ENCODE data around the gene C8A. TPM values are rescaled to one million over a fixed set of nuclear protein-coding genes. Genes with fewer than 3 reads are reported as not detected.

Gene C8A
- total and polyA plus RNA-seq, 10 of the 15 experiments (the other 5 are each of a cell fraction or from before 2014, with no cell fraction given), result not detected

DNA sequence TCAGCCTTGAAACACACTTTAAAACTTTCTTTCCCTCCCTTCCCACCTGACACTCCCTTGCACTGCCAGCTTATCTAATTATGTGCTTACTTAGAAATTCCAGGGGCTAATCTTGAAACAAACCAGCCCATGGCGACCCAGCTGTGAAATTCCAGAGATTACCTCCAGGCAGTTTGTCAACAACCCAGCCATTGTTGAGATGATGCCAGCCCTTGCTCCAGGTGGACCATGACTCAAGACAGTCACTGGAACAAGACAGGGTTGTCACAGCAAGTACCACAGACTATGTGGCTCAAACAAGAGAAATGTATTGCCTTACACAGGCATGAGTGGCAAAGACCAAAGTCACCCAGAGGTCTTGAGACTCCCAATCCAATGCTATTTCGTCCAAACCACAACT is 43.3 kb upstream of the C8A start (continued):
- TF ChIP-seq, protein P1, sequence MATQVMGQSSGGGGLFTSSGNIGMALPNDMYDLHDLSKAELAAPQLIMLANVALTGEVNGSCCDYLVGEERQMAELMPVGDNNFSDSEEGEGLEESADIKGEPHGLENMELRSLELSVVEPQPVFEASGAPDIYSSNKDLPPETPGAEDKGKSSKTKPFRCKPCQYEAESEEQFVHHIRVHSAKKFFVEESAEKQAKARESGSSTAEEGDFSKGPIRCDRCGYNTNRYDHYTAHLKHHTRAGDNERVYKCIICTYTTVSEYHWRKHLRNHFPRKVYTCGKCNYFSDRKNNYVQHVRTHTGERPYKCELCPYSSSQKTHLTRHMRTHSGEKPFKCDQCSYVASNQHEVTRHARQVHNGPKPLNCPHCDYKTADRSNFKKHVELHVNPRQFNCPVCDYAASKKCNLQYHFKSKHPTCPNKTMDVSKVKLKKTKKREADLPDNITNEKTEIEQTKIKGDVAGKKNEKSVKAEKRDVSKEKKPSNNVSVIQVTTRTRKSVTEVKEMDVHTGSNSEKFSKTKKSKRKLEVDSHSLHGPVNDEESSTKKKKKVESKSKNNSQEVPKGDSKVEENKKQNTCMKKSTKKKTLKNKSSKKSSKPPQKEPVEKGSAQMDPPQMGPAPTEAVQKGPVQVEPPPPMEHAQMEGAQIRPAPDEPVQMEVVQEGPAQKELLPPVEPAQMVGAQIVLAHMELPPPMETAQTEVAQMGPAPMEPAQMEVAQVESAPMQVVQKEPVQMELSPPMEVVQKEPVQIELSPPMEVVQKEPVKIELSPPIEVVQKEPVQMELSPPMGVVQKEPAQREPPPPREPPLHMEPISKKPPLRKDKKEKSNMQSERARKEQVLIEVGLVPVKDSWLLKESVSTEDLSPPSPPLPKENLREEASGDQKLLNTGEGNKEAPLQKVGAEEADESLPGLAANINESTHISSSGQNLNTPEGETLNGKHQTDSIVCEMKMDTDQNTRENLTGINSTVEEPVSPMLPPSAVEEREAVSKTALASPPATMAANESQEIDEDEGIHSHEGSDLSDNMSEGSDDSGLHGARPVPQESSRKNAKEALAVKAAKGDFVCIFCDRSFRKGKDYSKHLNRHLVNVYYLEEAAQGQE (IDR thresholded peaks at IDR 0.05; ENCODE audit: low read depth, low read length), result no peak
- TF ChIP-seq NR2C2 (IDR thresholded peaks at IDR 0.05; ENCODE audit: borderline replicate concordance, control insufficient read depth, insufficient read length, low read depth) (no peak), ZBED1 (IDR thresholded peaks at IDR 0.05; ENCODE audit: borderline replicate concordance) (no peak), POLR2AphosphoS2 (IDR thresholded peaks at IDR 0.05; ENCODE audit: low read depth, low read length) (no peak), TCF7 (IDR thresholded peaks at IDR 0.05; ENCODE audit: borderline replicate concordance) (no peak)
- TF ChIP-seq, protein P2, sequence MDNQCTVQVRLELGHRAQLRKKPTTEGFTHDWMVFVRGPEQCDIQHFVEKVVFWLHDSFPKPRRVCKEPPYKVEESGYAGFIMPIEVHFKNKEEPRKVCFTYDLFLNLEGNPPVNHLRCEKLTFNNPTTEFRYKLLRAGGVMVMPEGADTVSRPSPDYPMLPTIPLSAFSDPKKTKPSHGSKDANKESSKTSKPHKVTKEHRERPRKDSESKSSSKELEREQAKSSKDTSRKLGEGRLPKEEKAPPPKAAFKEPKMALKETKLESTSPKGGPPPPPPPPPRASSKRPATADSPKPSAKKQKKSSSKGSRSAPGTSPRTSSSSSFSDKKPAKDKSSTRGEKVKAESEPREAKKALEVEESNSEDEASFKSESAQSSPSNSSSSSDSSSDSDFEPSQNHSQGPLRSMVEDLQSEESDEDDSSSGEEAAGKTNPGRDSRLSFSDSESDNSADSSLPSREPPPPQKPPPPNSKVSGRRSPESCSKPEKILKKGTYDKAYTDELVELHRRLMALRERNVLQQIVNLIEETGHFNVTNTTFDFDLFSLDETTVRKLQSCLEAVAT (IDR thresholded peaks at IDR 0.05), result no peak

DNA sequence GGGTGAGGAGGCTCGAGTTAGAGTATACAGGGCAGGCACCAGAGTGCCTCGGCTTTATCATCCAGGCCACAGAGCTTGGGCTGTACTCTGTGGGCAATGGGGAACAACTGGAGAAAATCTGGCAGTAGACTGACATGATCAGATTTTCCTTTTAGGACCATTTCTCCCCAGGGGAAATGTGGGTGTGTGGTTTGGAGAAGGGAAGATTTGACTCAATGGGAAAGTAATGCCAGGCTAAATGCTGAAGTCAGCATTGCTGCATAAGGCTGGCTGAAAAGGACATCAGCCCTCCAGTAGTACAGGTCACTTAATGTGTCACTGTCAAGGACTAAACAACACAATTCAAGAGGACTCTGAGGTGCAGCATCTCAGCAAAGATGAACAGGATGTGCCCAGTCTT is 40.4 kb upstream of the C8A start:
- Histone ChIP-seq H3K27ac (ENCODE audit: control insufficient read depth, insufficient read depth) (no peak overlapping the region), H3K36me3 (ENCODE audit: control insufficient read depth in 2 of 2, insufficient read depth in 2 of 2, low read length in 1 of 2) (no peaks in the 10 kb centered on the region), H3K4me1 (ENCODE audit: control insufficient read depth, insufficient read depth, low read length) (no peaks in the 10 kb centered on the region), H2AFZ (ENCODE audit: control insufficient read depth, low read depth, low read length) (no peak overlapping the region), H4K20me1 (ENCODE audit: control insufficient read depth, insufficient read depth) (no peaks in the 10 kb centered on the region), H3K27me3 (replicated peaks in 1 of 2; ENCODE audit: control insufficient read depth in 2 of 2, insufficient read depth in 2 of 2, low read length in 1 of 2) (no peaks in the 10 kb centered on the region), H3K4me3 (no peak overlapping the region), H3K4me2 (ENCODE audit: control insufficient read depth, insufficient read depth) (no peak overlapping the region), H3K79me2 (ENCODE audit: control insufficient read depth, insufficient read depth, low read length) (no peaks in the 10 kb centered on the region), H3K9me3 (replicated peaks; ENCODE audit: control insufficient read depth, insufficient read depth, low read length) (no peaks in the 10 kb centered on the region), H3K9ac (ENCODE audit: control insufficient read depth, insufficient read depth, low read length) (no peak overlapping the region)
- TF ChIP-seq ESRRA (IDR thresholded peaks at IDR 0.05; ENCODE audit: low read length) (no peak), RCOR1 (conservative IDR thresholded peaks at IDR 0.05; ENCODE audit: low read depth, low read length) (no peak), MXI1 (IDR thresholded peaks at IDR 0.05; ENCODE audit: low read depth, low read length) (no peak), LARP7 (IDR thresholded peaks at IDR 0.05) (no peak), SRF (IDR thresholded peaks at IDR 0.05; ENCODE audit: low read depth in 2 of 2, low read length in 2 of 2) (no peak), MEF2B (IDR thresholded peaks at IDR 0.05; ENCODE audit: partially characterized antibody, poor library complexity, severe bottlenecking) (no peak), ZSCAN29 (IDR thresholded peaks at IDR 0.05) (no peak), SREBF1 (IDR thresholded peaks at IDR 0.05; ENCODE audit: low read length) (no peak)
- in situ Hi-C loops (cut with MboI) (no loop called here), intact Hi-C loops (cut with micrococcal nuclease; ENCODE audit: unreplicated experiment) (no loop called here)
- SMC1A ChIA-PET (ENCODE audit: uncharacterized antibody, unreplicated experiment), result interaction anchor here (1.5 kb wide), 1 partner anchor 12 kb away, joined by 3 read pairs; no protein-coding TSS in a partner anchor
- ATAC-seq (no peak), DNase-seq (ENCODE audit: low read depth, low spot score) (no peak), FAIRE-seq (no peak)
- CTCF ChIA-PET, result interaction anchor here (1.0 to 4.0 kb wide), 2 partner anchors 10 to 248 kb away, joined by 3 to 15 read pairs; no protein-coding TSS in a partner anchor
- RAD21 ChIA-PET (ENCODE audit: unreplicated experiment), result no interaction called here
- POLR2A ChIA-PET, result no interaction called here
- no TSS peak for BruUV-seq (replicated peaks)
- 25% methylated on average over 2 of the region's 2 CpGs for WGBS (ENCODE audit: insufficient coverage, insufficient replicate concordance, low lambda C conversion rate, missing lambda C conversion rate)

Measured in GM12878 (cell line).